ENCODE measurements around the gene FKBP7.
A peak's percentile ranks its signal among the peaks of the same experiment; 100 is the strongest.

The FKBP7 gene

DNA sequence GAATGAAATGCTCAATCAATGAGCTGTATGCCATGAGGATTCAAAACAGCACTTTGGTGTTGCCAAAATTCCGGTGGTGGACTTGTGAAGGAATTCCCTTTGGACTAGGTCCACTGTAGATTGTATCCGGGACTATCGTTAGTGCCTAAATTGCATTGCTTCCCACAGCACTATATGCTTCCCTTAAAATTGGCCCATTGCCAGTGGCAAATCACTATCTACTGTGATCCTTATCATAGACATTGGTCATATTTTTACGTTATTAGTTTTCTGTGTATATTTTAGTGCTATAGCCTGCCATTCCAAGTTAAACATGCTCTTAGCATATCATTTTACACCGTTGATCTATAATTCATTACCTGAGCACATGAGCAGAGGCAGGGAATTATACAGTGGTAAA lies 25.5 kb downstream of the FKBP7 start:
- peaks cover 35% of the 10 kb centered on the region for H3K4me1 ChIP-seq (ENCODE audit: insufficient read depth, low read length)
- no peaks in the 10 kb centered on the region for H3K9me3 ChIP-seq (ENCODE audit: insufficient read depth, low read length, severe bottlenecking)
- H2AFZ ChIP-seq (ENCODE audit: low read depth, low read length), result no peak overlapping the region
- H3K27me3 ChIP-seq (ENCODE audit: insufficient read depth, low read length, poor library complexity), result no peaks in the 10 kb centered on the region
- H3K36me3 ChIP-seq (ENCODE audit: insufficient read depth, low read length), result peaks cover 22% of the 10 kb centered on the region
- TF ChIP-seq EZH2 (IDR thresholded peaks at IDR 0.05; ENCODE audit: borderline replicate concordance, low read depth, low read length, severe bottlenecking) (no peak), CTCF (IDR thresholded peaks at IDR 0.05; ENCODE audit: borderline replicate concordance, extremely low read depth, low read length, poor library complexity, severe bottlenecking) (no peak)
- no peak overlapping the region for H3K4me3 ChIP-seq (ENCODE audit: low read depth in 1 of 2, low read length in 2 of 2)
- H4K20me1 ChIP-seq (ENCODE audit: insufficient read depth, low read length), result peaks cover 16% of the 10 kb centered on the region
- no peak overlapping the region for H3K27ac ChIP-seq (ENCODE audit: low read length)
- peaks cover 26% of the 10 kb centered on the region for H3K79me2 ChIP-seq (ENCODE audit: insufficient read depth, low read length)
- DNase-seq, result no peak
- no peak overlapping the region for H3K4me2 ChIP-seq (ENCODE audit: insufficient read depth, low read length)
- H3K9ac ChIP-seq (ENCODE audit: low read depth, low read length), result no peak overlapping the region
- ATAC-seq (ENCODE audit: insufficient read depth, low read depth), result no peak

- peaks cover 36% of the 10 kb centered on the region for H3K4me1 ChIP-seq (ENCODE audit: insufficient read depth, low read length)
- H2AFZ ChIP-seq (ENCODE audit: low read depth, low read length), result peak overlapping the region; percentile 39; the same call in 1 of the 2 replicates
- peak overlapping the region; percentile 87 for H3K4me2 ChIP-seq (ENCODE audit: insufficient read depth, low read length)
- no peak overlapping the region for H3K27ac ChIP-seq (ENCODE audit: low read length)
- TF ChIP-seq CTCF (IDR thresholded peaks at IDR 0.05; ENCODE audit: borderline replicate concordance, extremely low read depth, low read length, poor library complexity, severe bottlenecking) (no peak), EZH2 (IDR thresholded peaks at IDR 0.05; ENCODE audit: borderline replicate concordance, low read depth, low read length, severe bottlenecking) (no peak)
- peaks cover 16% of the 10 kb centered on the region for H4K20me1 ChIP-seq (ENCODE audit: insufficient read depth, low read length)
- H3K79me2 ChIP-seq (ENCODE audit: insufficient read depth, low read length), result peaks cover 29% of the 10 kb centered on the region
- ATAC-seq (ENCODE audit: insufficient read depth, low read depth), result no peak
- H3K9ac ChIP-seq (ENCODE audit: low read depth, low read length), result peak overlapping the region; percentile 89; the same call in 1 of the 2 replicates
- no peaks in the 10 kb centered on the region for H3K27me3 ChIP-seq (ENCODE audit: insufficient read depth, low read length, poor library complexity)
- no peak for DNase-seq
- no peaks in the 10 kb centered on the region for H3K9me3 ChIP-seq (ENCODE audit: insufficient read depth, low read length, severe bottlenecking)
- peaks cover 25% of the 10 kb centered on the region for H3K36me3 ChIP-seq (ENCODE audit: insufficient read depth, low read length)
- H3K4me3 ChIP-seq (ENCODE audit: low read depth in 1 of 2, low read length in 2 of 2), result no peak overlapping the region
Measured at GRCh38 chr2:178452334-178452733, 26.1 kb downstream of the FKBP7 start.

DNA sequence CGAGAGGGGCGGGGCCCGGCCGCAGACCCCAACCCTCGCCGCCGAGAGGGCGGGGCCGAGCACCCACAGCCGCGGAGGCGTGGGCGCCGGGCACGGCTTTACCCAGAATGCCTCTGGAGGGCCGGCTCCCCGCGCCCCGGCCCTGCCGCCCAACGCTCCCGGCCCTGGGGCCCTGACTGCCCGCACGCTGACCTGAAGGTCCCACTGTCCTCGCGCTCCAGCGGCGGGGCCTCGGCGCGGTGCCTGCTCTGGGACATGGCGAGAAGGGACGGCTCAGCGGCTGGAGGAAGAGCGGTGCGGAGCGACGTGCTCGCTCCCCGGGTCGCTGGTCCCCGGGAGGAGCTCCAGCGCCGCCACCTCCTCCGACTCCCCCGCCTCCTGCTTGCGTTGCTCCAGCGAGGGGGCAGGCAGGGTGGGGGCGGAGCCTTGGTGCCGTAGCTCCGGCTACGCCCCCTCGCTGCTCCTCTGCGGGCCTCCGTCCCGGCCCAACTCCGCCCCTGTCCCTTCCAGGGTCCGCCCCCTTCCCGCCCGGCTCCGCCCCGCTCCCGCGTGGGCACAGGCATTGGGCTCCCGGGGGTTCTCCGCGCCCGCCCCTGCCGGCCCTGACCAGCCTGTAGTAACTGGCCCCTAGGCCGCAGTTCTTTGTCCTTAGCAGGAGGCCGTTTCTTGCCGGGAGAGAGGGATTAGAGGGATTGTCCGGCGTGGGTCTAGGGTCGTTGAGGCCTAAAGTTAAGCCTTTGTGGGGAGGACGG lies 27.4 kb downstream of the FKBP7 start, which contains the start of the genes PJVK and PRKRA:
PJVK (plus strand) TSS at position 605 of the 752 bp plus-strand sequence. CDS start 2,032 bp downstream, outside the sequence.
PRKRA (minus strand) TSS at position 402 of the 752 bp plus-strand sequence; CDS start at position 257, 145 bp downstream.
- Histone ChIP-seq H3K9me3 (ENCODE audit: insufficient read depth, low read length, severe bottlenecking) (no peaks in the 10 kb centered on the region), H3K27me3 (ENCODE audit: insufficient read depth, low read length, poor library complexity) (no peaks in the 10 kb centered on the region), H3K79me2 (ENCODE audit: insufficient read depth, low read length) (peaks cover 36% of the 10 kb centered on the region), H3K4me2 (ENCODE audit: insufficient read depth, low read length) (peak within 1 kb of the TSS; percentile 87), H3K4me1 (ENCODE audit: insufficient read depth, low read length) (peaks cover 36% of the 10 kb centered on the region), H3K36me3 (ENCODE audit: insufficient read depth, low read length) (peaks cover 35% of the 10 kb centered on the region), H3K4me3 (ENCODE audit: low read depth in 1 of 2, low read length in 2 of 2) (peak within 1 kb of the TSS; percentile 69 to 71), H3K27ac (ENCODE audit: low read length) (peak within 1 kb of the TSS; percentile 95), H2AFZ (ENCODE audit: low read depth, low read length) (peak within 1 kb of the TSS; percentile 93), H4K20me1 (ENCODE audit: insufficient read depth, low read length) (peaks cover 16% of the 10 kb centered on the region), H3K9ac (ENCODE audit: low read depth, low read length) (peak within 1 kb of the TSS; percentile 89)
- no peak for TF ChIP-seq CTCF (IDR thresholded peaks at IDR 0.05; ENCODE audit: borderline replicate concordance, extremely low read depth, low read length, poor library complexity, severe bottlenecking)
- TF ChIP-seq EZH2 (IDR thresholded peaks at IDR 0.05; ENCODE audit: borderline replicate concordance, low read depth, low read length, severe bottlenecking), result no peak
- peak; percentile 96 for DNase-seq
- ATAC-seq (ENCODE audit: insufficient read depth, low read depth), result peak; percentile 87

All from DND-41 (cell line).